HepG2 (cell line): ENCODE results near the gene AGBL2. TPM values are rescaled to one million over a fixed set of nuclear protein-coding genes. Genes with fewer than 3 reads are reported as not detected.

Experiments
- BCL6 ChIP-seq: IDR thresholded peaks from 2 replicates; pipeline ENCODE4 v1.6.1; 2016; ENCODE audit warnings: missing genetic modification reagents, missing compliant biosample characterization
- CEBPG ChIP-seq: IDR thresholded peaks from 2 replicates; pipeline ENCODE4 v1.6.1; 2016
- CENPX ChIP-seq: sonication (generic); formaldehyde crosslinking; IDR thresholded peaks from 2 replicates; pipeline ENCODE4 v1.9.0; 2021; ENCODE audit warnings: mild to moderate bottlenecking, missing genetic modification reagents, moderate library complexity
- CREB1 ChIP-seq, 2 experiments: fragments of 450-650 bp in 1 of 2; IDR thresholded peaks; 2 replicates each; pipeline ENCODE4 v1.6.1; 2016 to 2017; ENCODE audit warnings: control low read depth in 1 of 2, mild to moderate bottlenecking in 1 of 2, missing compliant biosample characterization in 1 of 2, missing genetic modification characterization in 1 of 2
- FOXA3 ChIP-seq: IDR thresholded peaks from 2 replicates; pipeline ENCODE4 v1.6.1; 2016; ENCODE audit warnings: missing genetic modification reagents, missing compliant biosample characterization
- MIER3 ChIP-seq: IDR thresholded peaks from 2 replicates; pipeline ENCODE4 v1.6.1; 2016; ENCODE audit warnings: missing compliant biosample characterization, borderline replicate concordance
- NPAS2 ChIP-seq: sonication (generic); formaldehyde crosslinking; IDR thresholded peaks from 2 replicates; pipeline ENCODE4 v1.8.0; 2022; ENCODE audit warnings: mild to moderate bottlenecking, missing genetic modification reagents, borderline replicate concordance
- RBM22 ChIP-seq: fragments of 200-400 bp; formaldehyde crosslinking; optimal IDR thresholded peaks from 2 replicates; pipeline ENCODE3; 2017; ENCODE audit warnings: mild to moderate bottlenecking, low read length, moderate library complexity
- RFXANK ChIP-seq: IDR thresholded peaks from 2 replicates; pipeline ENCODE4 v1.6.1; 2016
- STAG1 ChIP-seq: sonication (generic); formaldehyde crosslinking; IDR thresholded peaks from 2 replicates; pipeline ENCODE4 v1.4.0; 2020; ENCODE audit warnings: missing genetic modification reagents
- TGIF2 ChIP-seq: IDR thresholded peaks from 2 replicates; pipeline ENCODE4 v1.6.1; 2016; ENCODE audit warnings: control low read depth, missing compliant biosample characterization
- ZBTB25 ChIP-seq: IDR thresholded peaks from 2 replicates; pipeline ENCODE4 v1.6.1; 2018; ENCODE audit warnings: missing genetic modification reagents
- ZEB1 ChIP-seq: IDR thresholded peaks from 2 replicates; pipeline ENCODE4 v1.6.1; 2012; ENCODE audit warnings: mild to moderate bottlenecking, low read depth, inconsistent platforms; ENCODE audit not compliant: insufficient replicate concordance
- ZFY ChIP-seq: sonication (generic); formaldehyde crosslinking; IDR thresholded peaks from 2 replicates; pipeline ENCODE4 v1.4.0; 2020; ENCODE audit warnings: missing genetic modification reagents
- ZNF142 ChIP-seq: sonication (generic); formaldehyde crosslinking; IDR thresholded peaks from 2 replicates; pipeline ENCODE4 v1.4.0; 2020; ENCODE audit warnings: missing genetic modification reagents
- ZNF331 ChIP-seq: sonication (generic); formaldehyde crosslinking; IDR thresholded peaks from 2 replicates; pipeline ENCODE4 v1.4.0; 2020; ENCODE audit warnings: missing genetic modification reagents
- ZNF503 ChIP-seq: sonication (generic); formaldehyde crosslinking; IDR thresholded peaks from 2 replicates; pipeline ENCODE4 v1.4.0; 2020; ENCODE audit warnings: missing genetic modification reagents
- ZNF550 ChIP-seq: sonication (generic); formaldehyde crosslinking; IDR thresholded peaks from 2 replicates; pipeline ENCODE4 v1.4.0; 2020; ENCODE audit warnings: mild to moderate bottlenecking, missing genetic modification reagents, borderline replicate concordance
- ZNF740 ChIP-seq: sonication (generic); formaldehyde crosslinking; IDR thresholded peaks from 2 replicates; pipeline ENCODE4 v1.4.0; 2020; ENCODE audit warnings: missing genetic modification reagents
- ZSCAN5A ChIP-seq: sonication (generic); formaldehyde crosslinking; IDR thresholded peaks from 2 replicates; pipeline ENCODE4 v1.8.0; 2022; ENCODE audit warnings: mild to moderate bottlenecking, missing genetic modification reagents, borderline replicate concordance
- polyA plus RNA-seq, 8 experiments: library from polyadenylated mRNA; depleted of rRNA in 3 of 8; stranded (reverse) in 7 of 8; unstranded in 1 of 8; fragments of >200 nt; fragmentation: Illumina TruSeq in 4 of 8; extraction: Trizol in 4 of 8; gene quantifications; 2 replicates each; pipeline versions ENCODE4 v1.2.1 to v1.2.3, GENCODE V29; 2011 to 2016; ENCODE audit warnings: low read depth in 4 of 8, missing spikeins in 1 of 8, mixed read lengths in 1 of 8; ENCODE audit not compliant: insufficient read depth in 1 of 8
- total RNA-seq, 5 experiments: library from RNA; depleted of rRNA; stranded (reverse); fragments of >200 nt; fragmentation: Illumina TruSeq; extraction: Trizol; gene quantifications; 2 replicates each; pipeline ENCODE4 v1.2.3, GENCODE V29; 2016; ENCODE audit warnings: low read depth in 1 of 5

The AGBL2 gene
- total and polyA plus RNA-seq, 2 of the 13 experiments (the other 11 are each of a cell fraction or from before 2014, with no cell fraction given), result 1.6 to 5.7 TPM

- no peak for TF ChIP-seq ZNF740
- TF ChIP-seq ZEB1, result no peak
- no peak for TF ChIP-seq ZSCAN5A
- no peak for TF ChIP-seq ZBTB25 (CRISPR knock-in tag)
- TF ChIP-seq ZNF503 (CRISPR knock-in tag), result no peak
- TF ChIP-seq BCL6 (CRISPR knock-in tag), result no peak
- TF ChIP-seq ZNF331, result 0 out of 2 replicates have a peak, but pooled peaks have one; percentile 13
- TF ChIP-seq MIER3 (CRISPR knock-in tag), result no peak
- peak; percentile 20 for TF ChIP-seq RBM22
- no peak for TF ChIP-seq NPAS2
- no peak for TF ChIP-seq ZNF142 (CRISPR knock-in tag)
- no peak for TF ChIP-seq RFXANK (CRISPR knock-in tag)
- peak; percentile 91 for TF ChIP-seq STAG1 (CRISPR knock-in tag)
- TF ChIP-seq FOXA3 (CRISPR knock-in tag), result no peak
- TF ChIP-seq ZNF550 (CRISPR knock-in tag), result no peak
- peak; percentile 20; the same call in 1 of the 2 replicates for TF ChIP-seq CEBPG (CRISPR knock-in tag)
- no peak for TF ChIP-seq CENPX (CRISPR knock-in tag)
- TF ChIP-seq ZFY (CRISPR knock-in tag), result 0 out of 2 replicates have a peak, but pooled peaks have one; percentile 22
- no peak for TF ChIP-seq CREB1 (IDR thresholded peaks at IDR 0.05)
- TF ChIP-seq CREB1 (CRISPR knock-in tag; IDR thresholded peaks at IDR 0.05), result no peak
- TF ChIP-seq TGIF2 (CRISPR knock-in tag), result 0 out of 2 replicates have a peak, but pooled peaks have one; percentile 32
These were observed 98.3 kb downstream of the AGBL2 start (continued) for GRCh38 chr11:47616726-47617416.
